ENCODE data around the gene TWIST2. TPM values are rescaled to one million over a fixed set of nuclear protein-coding genes. Genes with fewer than 3 reads are reported as not detected.

The TWIST2 gene
- total RNA-seq, 2 experiments from 2014 or later = not detected

- intact Hi-C loops (cut with micrococcal nuclease) = no loop called here
- no peak for TF ChIP-seq CTCF (IDR thresholded peaks at IDR 0.05)
- Mint-ChIP-seq H3K4me3 (no peak overlapping the region), H3K27ac (no peak overlapping the region), H3K27me3 (peaks cover 44% of the 10 kb centered on the region), H3K36me3 (ENCODE audit: low read depth) (no peaks in the 10 kb centered on the region), H3K9me3 (peaks cover 7% of the 10 kb centered on the region), H3K4me1 (ENCODE audit: low read depth) (no peaks in the 10 kb centered on the region)
- POLR2A ChIA-PET = interaction anchor here (1.1 kb wide), 1 partner anchor 12 kb away, joined by 3 read pairs; no protein-coding TSS in a partner anchor
- no peak for DNase-seq
- no peak for ATAC-seq
- CTCF ChIA-PET = no interaction called here
Measured at GRCh38 chr2:238820916-238821315, 27.0 kb upstream of the TWIST2 start.

GRCh38 chr2:238821391-238821790 lies 26.5 kb upstream of the TWIST2 start:
- Mint-ChIP-seq H3K9me3 (peaks cover 7% of the 10 kb centered on the region), H3K27ac (no peak overlapping the region), H3K4me3 (no peak overlapping the region), H3K36me3 (ENCODE audit: low read depth) (no peaks in the 10 kb centered on the region), H3K27me3 (peaks cover 45% of the 10 kb centered on the region), H3K4me1 (ENCODE audit: low read depth) (no peaks in the 10 kb centered on the region)
- no peak for TF ChIP-seq CTCF (IDR thresholded peaks at IDR 0.05)
- no peak for DNase-seq
- POLR2A ChIA-PET = interaction anchor here (1.1 kb wide), 1 partner anchor 11 kb away, joined by 3 read pairs; no protein-coding TSS in a partner anchor
- intact Hi-C loops (cut with micrococcal nuclease) = no loop called here
- CTCF ChIA-PET = no interaction called here
- no peak for ATAC-seq

- no peak overlapping the region for H3K27ac Mint-ChIP-seq
- no peak for TF ChIP-seq CTCF (IDR thresholded peaks at IDR 0.05)
- peaks cover 42% of the 10 kb centered on the region for H3K27me3 Mint-ChIP-seq
- ChIA-PET POLR2A (interaction anchor here (1.1 kb wide), 1 partner anchor 11 kb away, joined by 3 read pairs; no protein-coding TSS in a partner anchor), CTCF (no interaction called here)
- H3K9me3 Mint-ChIP-seq = peaks cover 7% of the 10 kb centered on the region
- ATAC-seq (no peak), DNase-seq (no peak)
- H3K4me3 Mint-ChIP-seq = no peak overlapping the region
- no peaks in the 10 kb centered on the region for H3K4me1 Mint-ChIP-seq (ENCODE audit: low read depth)
- no peaks in the 10 kb centered on the region for H3K36me3 Mint-ChIP-seq (ENCODE audit: low read depth)
- intact Hi-C loops (cut with micrococcal nuclease) = no loop called here
Measured at GRCh38 chr2:238821944-238822670, 25.8 kb upstream of the TWIST2 start.

GRCh38 chr2:238822955-238823354 lies 24.9 kb upstream of the TWIST2 start:
- no peaks in the 10 kb centered on the region for H3K4me1 Mint-ChIP-seq (ENCODE audit: low read depth)
- ATAC-seq = no peak
- ChIA-PET POLR2A (no interaction called here), CTCF (no interaction called here)
- TF ChIP-seq CTCF (IDR thresholded peaks at IDR 0.05) = no peak
- intact Hi-C loops (cut with micrococcal nuclease) = no loop called here
- H3K4me3 Mint-ChIP-seq = no peak overlapping the region
- peaks cover 9% of the 10 kb centered on the region for H3K9me3 Mint-ChIP-seq
- H3K27me3 Mint-ChIP-seq = peaks cover 39% of the 10 kb centered on the region
- no peak overlapping the region for H3K27ac Mint-ChIP-seq
- no peaks in the 10 kb centered on the region for H3K36me3 Mint-ChIP-seq (ENCODE audit: low read depth)
- DNase-seq = no peak

GRCh38 chr2:238831177-238831576 lies 16.7 kb upstream of the TWIST2 start:
- ChIA-PET POLR2A (no interaction called here), CTCF (no interaction called here)
- TF ChIP-seq CTCF (IDR thresholded peaks at IDR 0.05) = no peak
- Mint-ChIP-seq H3K27me3 (peaks cover 26% of the 10 kb centered on the region), H3K9me3 (peaks cover 2% of the 10 kb centered on the region), H3K27ac (no peak overlapping the region), H3K36me3 (ENCODE audit: low read depth) (no peaks in the 10 kb centered on the region), H3K4me1 (ENCODE audit: low read depth) (peaks cover 2% of the 10 kb centered on the region), H3K4me3 (no peak overlapping the region)
- ATAC-seq (no peak), DNase-seq (no peak)
- intact Hi-C loops (cut with micrococcal nuclease) = no loop called here

All from activated CD8-positive, alpha-beta T cell treated with anti-CD3 and anti-CD28 coated beads for 36 hours (primary cell).